CD1c-positive myeloid dendritic cell (primary cell): Measurements from ENCODE around the gene FOXI3.
"Not testable (repeated sequence)": the region's sequence is repeated elsewhere in the genome, so short reads cannot be mapped to it uniquely, and the experiment has no call there.

ENCODE experiments used
- DNase-seq: peaks from one replicate; pipeline ENCODE4 v3.0.0-alpha.2; 2016; ENCODE audit errors: extremely low spot score

FOXI3 gene

DNA sequence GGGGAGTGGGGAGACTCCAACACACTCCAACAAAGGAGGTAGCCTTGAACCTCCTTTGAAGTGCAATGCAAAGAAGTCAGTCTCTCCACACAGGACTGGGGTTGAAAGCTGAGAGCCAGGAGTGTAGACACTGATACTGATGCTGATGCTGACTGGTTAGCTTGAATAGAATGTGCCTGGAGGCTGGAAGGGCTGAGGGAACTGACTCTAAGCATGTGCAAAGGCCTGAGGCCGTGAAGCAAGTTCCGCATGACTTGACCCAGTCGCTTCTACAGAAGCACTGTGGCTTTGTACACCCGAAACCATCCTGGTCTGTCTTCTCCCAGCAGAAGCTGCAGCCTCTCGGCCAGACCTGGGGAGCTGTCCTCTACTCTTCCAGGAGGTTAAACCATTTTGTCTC, 10.4 kb downstream of the FOXI3 start:
- no peak for DNase-seq

DNA sequence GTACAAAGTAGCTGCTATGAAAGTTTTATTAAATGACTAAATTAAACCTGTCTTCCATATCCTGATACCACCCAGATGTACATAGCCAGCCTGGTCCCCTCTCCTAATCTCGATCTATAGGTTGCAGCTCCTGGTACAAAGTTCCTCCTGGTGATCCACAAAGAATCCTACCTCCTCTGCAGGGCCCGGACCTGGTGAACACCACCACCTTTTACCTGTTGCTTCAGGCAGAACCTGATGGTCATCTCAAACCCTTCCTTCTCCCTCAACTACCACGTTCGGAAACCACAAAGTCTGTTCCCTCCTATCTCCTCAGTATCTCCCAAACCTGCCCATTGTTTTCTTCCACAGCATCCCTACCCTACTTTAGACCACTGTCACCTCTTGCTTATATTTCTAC, 15.5 kb downstream of the FOXI3 start:
- no peak for DNase-seq

DNA sequence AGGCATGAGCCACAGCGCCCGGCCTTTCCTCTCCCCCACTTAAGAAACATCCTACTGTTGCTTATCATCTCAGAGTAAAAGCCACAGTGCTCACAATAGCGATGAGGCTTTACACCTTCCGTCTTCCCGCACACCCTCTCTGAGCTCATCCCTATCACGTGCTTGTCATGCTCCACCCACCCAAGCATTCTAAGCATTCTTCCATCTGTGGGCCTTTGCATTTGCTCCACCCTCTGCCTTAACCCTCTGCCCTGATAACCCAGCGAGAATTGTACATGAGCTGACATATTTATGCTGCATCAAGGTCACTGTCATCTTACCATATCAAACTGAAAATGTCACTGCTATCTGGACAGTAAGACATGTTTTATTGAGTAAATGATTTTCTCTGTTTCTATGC, 22.6 kb downstream of the FOXI3 start:
- DNase-seq, result no peak

DNA sequence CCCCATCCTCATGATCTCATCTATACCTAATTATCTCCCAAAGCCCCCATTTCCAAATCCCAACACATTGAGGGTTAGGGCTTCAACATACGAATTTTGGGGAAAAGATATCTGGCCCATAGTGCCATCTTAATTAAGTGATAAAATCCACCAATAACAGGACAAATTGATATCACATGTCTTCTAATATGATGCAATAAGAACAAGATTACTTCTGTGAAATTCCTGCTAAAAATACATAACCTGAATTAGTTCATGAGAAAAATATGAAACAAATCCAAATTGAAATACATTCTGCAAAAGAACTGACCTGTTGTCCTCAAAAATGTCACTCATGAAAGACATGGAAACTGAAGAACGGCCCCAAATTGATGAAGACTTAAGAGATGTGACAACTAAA, 28.8 kb downstream of the FOXI3 start:
- DNase-seq, result no peak

DNA sequence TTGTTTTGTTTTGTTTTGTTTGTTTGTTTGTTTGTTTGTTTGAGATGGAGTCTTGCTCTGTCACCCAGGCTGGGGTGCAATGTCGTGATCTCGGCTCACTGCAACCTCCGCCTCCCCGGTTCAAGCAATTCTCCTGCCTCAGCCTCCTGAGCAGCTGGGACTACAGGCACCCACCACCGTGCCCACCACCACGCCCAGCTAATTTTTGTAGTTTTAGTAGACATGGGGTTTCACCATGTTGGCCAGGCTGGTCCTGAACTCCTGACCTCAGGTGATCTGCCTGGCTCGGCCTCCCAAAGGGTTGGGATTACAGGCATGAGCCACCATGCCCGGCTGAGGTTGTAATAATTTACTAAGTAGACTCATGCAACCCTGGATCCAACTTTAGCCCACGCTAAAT, 33.4 kb downstream of the FOXI3 start:
- not testable (repeated sequence) for DNase-seq

DNA sequence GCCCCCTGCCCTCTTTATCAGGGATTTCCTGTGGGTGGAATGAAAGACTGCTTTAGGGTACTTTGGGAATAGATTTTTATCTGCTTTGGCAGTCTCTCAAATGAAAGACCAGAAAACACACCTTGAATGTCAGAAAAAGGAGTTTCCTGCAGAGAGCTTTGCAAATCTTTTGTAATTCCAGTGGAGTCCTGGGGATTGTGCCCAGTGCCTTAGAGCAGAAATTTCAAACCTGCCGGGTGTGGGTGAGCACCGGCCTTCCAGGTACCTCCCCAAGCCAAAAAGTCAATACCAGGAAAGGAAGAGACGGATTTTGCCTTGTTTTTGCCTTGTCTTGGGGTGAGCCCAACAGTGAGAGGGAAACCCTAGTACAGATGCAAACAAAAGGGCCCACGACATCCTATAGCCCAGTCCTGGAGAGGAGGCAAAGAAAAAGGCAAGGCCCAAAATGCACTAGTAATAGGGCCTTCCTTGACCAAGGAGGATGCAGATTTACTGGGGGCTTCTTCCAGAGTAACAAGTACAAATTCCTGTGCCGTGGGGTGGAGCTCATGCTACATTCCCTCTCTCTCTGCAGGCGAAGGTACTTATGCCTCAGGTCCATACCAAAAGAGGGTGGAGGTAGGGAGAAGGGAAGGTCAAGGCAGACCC, 36.4 kb downstream of the FOXI3 start:
- DNase-seq, result no peak

DNA sequence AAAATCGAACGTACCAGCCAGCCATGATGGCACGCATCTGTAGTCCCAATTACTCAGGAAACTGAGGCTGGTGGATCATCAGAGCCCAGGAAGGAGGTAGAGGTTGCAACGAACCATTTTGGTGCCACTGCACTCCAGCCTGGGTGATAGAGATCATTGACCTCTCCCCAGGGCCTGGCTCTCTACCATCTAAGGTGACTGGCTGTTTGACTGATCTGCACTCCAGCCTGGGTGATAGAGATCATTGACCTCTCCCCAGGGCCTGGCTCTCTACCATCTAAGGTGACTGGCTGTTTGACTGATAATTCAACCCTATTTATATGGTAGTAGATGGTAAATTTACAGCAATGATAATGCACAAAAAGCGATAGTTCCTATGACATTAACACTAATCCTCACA, 43.6 kb downstream of the FOXI3 start:
- DNase-seq, result not testable (repeated sequence)

DNA sequence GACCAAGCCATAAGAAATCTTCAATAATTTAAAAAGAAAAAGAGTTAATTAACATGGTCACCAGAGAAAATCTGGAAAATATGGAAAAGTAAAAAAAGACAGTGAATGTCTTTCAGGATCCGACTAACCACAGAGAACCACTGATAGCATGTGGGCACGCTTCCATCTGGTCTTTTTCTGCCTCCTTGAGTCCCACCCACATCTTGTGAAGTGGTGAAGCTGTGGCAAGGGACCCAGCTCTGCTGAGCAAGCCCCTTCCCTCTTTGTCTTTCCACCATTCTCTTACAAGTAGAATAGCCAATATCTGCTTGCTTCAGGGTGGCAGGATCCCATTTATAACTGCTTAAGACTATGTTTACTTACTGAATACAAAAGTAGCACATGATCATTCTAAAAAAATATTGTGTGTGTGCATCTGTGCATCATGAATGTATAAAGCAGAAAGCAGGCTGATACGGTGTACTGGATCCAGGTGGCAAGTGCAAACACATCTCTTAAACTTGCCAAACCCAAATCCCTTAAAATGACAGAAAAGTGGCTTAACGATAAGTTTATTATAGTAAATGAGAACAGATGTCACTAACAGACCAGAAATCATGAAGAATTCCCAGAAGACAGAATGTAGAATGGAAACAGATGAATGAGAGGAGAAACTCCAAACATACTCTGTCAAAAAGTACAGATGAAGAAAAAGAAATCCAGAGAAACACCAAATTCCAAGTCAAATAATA, 52.3 kb downstream of the FOXI3 start:
- no peak for DNase-seq

DNA sequence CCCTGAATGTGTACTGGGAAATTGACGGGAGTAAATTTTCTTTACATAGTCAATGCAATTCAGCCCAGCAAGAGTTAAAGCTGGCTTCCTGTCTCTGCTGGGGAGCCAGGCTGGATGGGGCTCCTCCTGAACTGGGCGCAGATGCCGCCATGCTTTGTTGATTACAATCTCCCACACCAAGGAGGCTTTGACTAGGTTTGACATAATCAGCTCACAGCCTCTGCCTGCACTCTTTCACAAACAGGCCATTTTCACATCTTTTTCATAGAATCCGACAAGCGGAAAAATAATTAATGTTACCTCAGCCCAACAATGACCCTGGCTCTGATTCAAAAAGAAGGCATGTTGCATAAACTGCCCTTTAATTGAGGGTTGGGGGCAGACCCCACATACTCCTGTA, 54.3 kb downstream of the FOXI3 start:
- no peak for DNase-seq
